Pancreas (tissue), 10 donors: ENCODE results near the gene ALG6. TPM values are rescaled to one million over a fixed set of nuclear protein-coding genes. Genes with fewer than 3 reads are reported as not detected.
A peak's percentile ranks its signal among the peaks of the same experiment; 100 is the strongest.

Experiments
- ATAC-seq, 4 donors: fragments of 200-7000 bp; cut with Tn5 transposase; one replicate each; pipeline versions ENCODE4 v1.8.0 to v1.9.1; 2020; ENCODE audit warnings: mild to moderate bottlenecking in 4 of 4, moderate library complexity in 4 of 4
- DNase-seq, 6 donors: peaks; one replicate each; pipeline ENCODE4 v3.0.0-alpha.2; 2020
- FAIRE-seq: peaks from 2 replicates; lab custom pipeline; 2012; peaks lifted over from hg19 to GRCh38; lab: Jason Lieb, UNC
- H3K27ac ChIP-seq, 4 donors: fragments of 200-600 bp; sonication (generic); 1 replicate in 3 of 4; 2 replicates in 1 of 4; pipeline versions ENCODE4 v1.5.0 to v1.8.0; 2020
- H3K27me3 ChIP-seq, 4 donors: fragments of 200-600 bp; one replicate each; pipeline ENCODE4 v1.8.0; 2021
- H3K36me3 ChIP-seq, 3 donors: fragments of 200-600 bp; sonication (generic) in 1 of 3; one replicate each; pipeline versions ENCODE4 v1.5.0 to v1.8.0; 2020 to 2021
- H3K4me1 ChIP-seq, 3 donors: fragments of 200-600 bp; one replicate each; pipeline ENCODE4 v1.8.0; 2021
- H3K4me3 ChIP-seq, 4 donors: fragments of 200-600 bp; sonication (generic) in 2 of 4; one replicate each; pipeline versions ENCODE4 v1.5.0 to v1.8.0; 2020 to 2021
- H3K9me3 ChIP-seq, 4 donors: fragments of 200-600 bp; one replicate each; pipeline ENCODE4 v1.8.0; 2021
- WGBS, 2 donors: extraction: QIAGEN DNeasy Blood & Tissue Kit; methylation state at CpG; one replicate each; pipeline ENCODE4 v1.1.7; 2013; 5-methylcytosine and 5-hydroxymethylcytosine counted together
- intact Hi-C, 3 donors: fragments of 100-400 bp; cut with DNase I; formaldehyde crosslinking; loops; one replicate each; pipeline versions ENCODE4 v1.11.1 to v1.14.2; 2022
- polyA plus RNA-seq, 2 donors: library from polyadenylated mRNA; stranded (reverse); fragments of 200-250 nt; gene quantifications; one replicate each; pipeline ENCODE4 v1.2.3, GENCODE V29; 2013
- total RNA-seq, 6 donors: library from RNA; stranded (reverse); fragmentation: NEBNext Ultra II Directional in 4 of 6; extraction: Animal tissue kit (Norgen Biotek cat#: 25700) in 4 of 6; gene quantifications; one replicate each; pipeline versions ENCODE4 v1.2.1 to v1.2.4, GENCODE V29; 2021 to 2023
- TF ChIP-seq, protein P1 (sequence below), 4 donors: fragments of 200-600 bp; sonication (generic) in 3 of 4; IDR thresholded peaks; one replicate each; pipeline versions ENCODE4 v1.5.0 to v1.8.0; 2021; ENCODE audit warnings: antibody characterized with exemption in 4 of 4
- donor health status: healthy with polysubstance abuse.
- donor health status: DM: no; HTN: no; CAD: no; lungs with moderate emphysema.
- donor health status: DM: no; HTN: no; CAD: no.
- donor health status: control.
- donor health status: control.
- donor health status: Bipolar disorder and iron deficiency.
- donor health status: DM: yes; HTN: yes; CAD: no.
- donor health status: DM: no; HTN: no; CAD: no.
- donor health status: DM: no; HTN: no; CAD: no.
- donor health status: DM: yes; HTN: yes; CAD: no.

Gene ALG6
- total and polyA plus RNA-seq, 8 donors: 3.1 to 11.5 (median 5.2) TPM

DNA sequence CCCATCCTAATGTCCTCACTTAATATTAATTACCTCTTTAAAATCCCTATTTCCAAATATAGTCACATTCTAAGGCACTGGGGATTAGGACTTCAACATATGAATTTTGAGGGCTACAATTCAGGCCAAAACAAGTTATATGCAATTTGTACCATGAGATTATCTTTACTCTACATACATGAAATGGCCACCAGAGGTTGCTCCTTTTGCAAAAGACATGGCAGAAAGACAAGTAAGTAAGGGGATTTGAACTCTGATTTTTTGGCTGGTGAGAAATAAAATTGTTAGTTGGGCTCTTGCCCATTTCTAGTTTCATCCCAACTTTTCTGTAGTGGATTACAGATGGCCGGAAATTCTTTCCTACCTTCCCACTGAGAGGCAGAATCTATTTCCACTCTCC is 4.8 kb upstream of the ALG6 start:
- Histone ChIP-seq H3K9me3 (no peaks in the 10 kb centered on the region), H3K27ac (no peak overlapping the region), H3K36me3 (no peaks in the 10 kb centered on the region), H3K27me3 (no peaks in the 10 kb centered on the region), H3K4me1 (no peaks in the 10 kb centered on the region), H3K4me3 (no peak overlapping the region)
- no peak for FAIRE-seq
- ATAC-seq: no peak
- intact Hi-C loops: no loop called here
- TF ChIP-seq, protein P1, sequence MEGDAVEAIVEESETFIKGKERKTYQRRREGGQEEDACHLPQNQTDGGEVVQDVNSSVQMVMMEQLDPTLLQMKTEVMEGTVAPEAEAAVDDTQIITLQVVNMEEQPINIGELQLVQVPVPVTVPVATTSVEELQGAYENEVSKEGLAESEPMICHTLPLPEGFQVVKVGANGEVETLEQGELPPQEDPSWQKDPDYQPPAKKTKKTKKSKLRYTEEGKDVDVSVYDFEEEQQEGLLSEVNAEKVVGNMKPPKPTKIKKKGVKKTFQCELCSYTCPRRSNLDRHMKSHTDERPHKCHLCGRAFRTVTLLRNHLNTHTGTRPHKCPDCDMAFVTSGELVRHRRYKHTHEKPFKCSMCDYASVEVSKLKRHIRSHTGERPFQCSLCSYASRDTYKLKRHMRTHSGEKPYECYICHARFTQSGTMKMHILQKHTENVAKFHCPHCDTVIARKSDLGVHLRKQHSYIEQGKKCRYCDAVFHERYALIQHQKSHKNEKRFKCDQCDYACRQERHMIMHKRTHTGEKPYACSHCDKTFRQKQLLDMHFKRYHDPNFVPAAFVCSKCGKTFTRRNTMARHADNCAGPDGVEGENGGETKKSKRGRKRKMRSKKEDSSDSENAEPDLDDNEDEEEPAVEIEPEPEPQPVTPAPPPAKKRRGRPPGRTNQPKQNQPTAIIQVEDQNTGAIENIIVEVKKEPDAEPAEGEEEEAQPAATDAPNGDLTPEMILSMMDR (IDR thresholded peaks at IDR 0.05): no peak
- 85 to 100% methylated on average over 1 of the region's 1 CpG for WGBS, 2 donors
- no peak for DNase-seq

- H3K4me3 ChIP-seq: no peak overlapping the region
- no peaks in the 10 kb centered on the region for H3K36me3 ChIP-seq
- FAIRE-seq (no peak), ATAC-seq (no peak), DNase-seq (no peak)
- TF ChIP-seq, protein P1 (IDR thresholded peaks at IDR 0.05): no peak
- no peaks in the 10 kb centered on the region for H3K9me3 ChIP-seq
- H3K27ac ChIP-seq: no peak overlapping the region
- intact Hi-C loops: no loop called here
- WGBS, 2 donors: 92 to 93% methylated on average over 5 of the region's 5 CpGs
- H3K27me3 ChIP-seq: no peaks in the 10 kb centered on the region
- H3K4me1 ChIP-seq: peaks cover 0 to under 1% (median 0%) of the 10 kb centered on the region in 3 donors
Measured at GRCh38 chr1:63363014-63363413, 4.4 kb upstream of the ALG6 start.

- H3K9me3 ChIP-seq: no peaks in the 10 kb centered on the region
- no peaks in the 10 kb centered on the region for H3K27me3 ChIP-seq
- FAIRE-seq: no peak
- peaks cover 0 to 1% (median 0%) of the 10 kb centered on the region in 3 donors for H3K36me3 ChIP-seq
- ATAC-seq: no peak
- peak overlapping the region in 2 of 4 donors; percentile 54 to 85 for H3K4me3 ChIP-seq
- no peak for DNase-seq
- H3K4me1 ChIP-seq: peaks cover 0 to 4% (median 0%) of the 10 kb centered on the region in 3 donors
- 86 to 90% methylated on average over 7 of the region's 7 CpGs for WGBS, 2 donors
- intact Hi-C loops: no loop called here
- H3K27ac ChIP-seq: peak overlapping the region; percentile 28 to 80 (median 76)
- TF ChIP-seq, protein P1 (IDR thresholded peaks at IDR 0.05): no peak
Measured at GRCh38 chr1:63366908-63367214, 566 bp upstream of the ALG6 start.

DNA sequence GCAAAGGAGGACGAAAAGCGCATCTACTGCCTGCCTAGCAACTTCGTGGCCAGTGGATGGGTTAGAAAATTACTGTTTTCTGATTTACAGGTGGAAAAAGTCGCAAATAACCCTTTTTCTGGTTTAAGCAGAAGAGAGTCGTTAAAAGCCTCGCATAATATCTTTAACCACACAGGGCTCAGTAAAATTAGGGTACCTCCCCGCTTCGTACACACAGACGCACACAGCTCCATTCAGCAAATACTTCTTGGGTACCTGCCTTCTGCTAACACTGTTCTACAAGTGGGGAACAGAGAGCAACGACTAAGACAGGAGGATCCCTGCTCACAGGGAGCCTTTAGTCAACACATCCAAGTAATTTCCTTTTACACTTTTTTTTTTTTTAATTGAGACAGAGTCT is 704 bp downstream of the ALG6 start:
- Histone ChIP-seq H3K27me3 (no peaks in the 10 kb centered on the region), H3K36me3 (peaks cover 0 to 5% (median 0%) of the 10 kb centered on the region in 3 donors), H3K4me3 (peak overlapping the region; percentile 51 to 89 (median 70)), H3K9me3 (no peaks in the 10 kb centered on the region), H3K27ac (peak overlapping the region in 3 of 4 donors; percentile 73 to 80 (median 78)), H3K4me1 (peaks cover 0 to 4% (median 0%) of the 10 kb centered on the region in 3 donors)
- peak in 1 of 4 donors; percentile 4 for ATAC-seq
- TF ChIP-seq, protein P1 (IDR thresholded peaks at IDR 0.05): no peak
- FAIRE-seq: no peak
- DNase-seq: no peak
- 1 to 3% methylated on average over 10 of the region's 10 CpGs for WGBS, 2 donors
- intact Hi-C loops: no loop called here

- H3K4me3 ChIP-seq: no peak overlapping the region
- FAIRE-seq (peak; percentile 61), ATAC-seq (no peak), DNase-seq (no peak)
- TF ChIP-seq, protein P1 (IDR thresholded peaks at IDR 0.05): no peak
- H3K4me1 ChIP-seq: no peaks in the 10 kb centered on the region
- H3K36me3 ChIP-seq: peaks cover 0 to 5% (median 0%) of the 10 kb centered on the region in 3 donors
- intact Hi-C loops: no loop called here
- 93 to 98% methylated on average over 2 of the region's 2 CpGs for WGBS, 2 donors
- no peaks in the 10 kb centered on the region for H3K27me3 ChIP-seq
- no peaks in the 10 kb centered on the region for H3K9me3 ChIP-seq
- no peak overlapping the region for H3K27ac ChIP-seq
Measured at GRCh38 chr1:63379583-63379982, 12.2 kb downstream of the ALG6 start.
